HL-60 (cell line): ENCODE data around the gene LTB4R2.

Source experiments
- GABPA ChIP-seq: IDR thresholded peaks from 2 replicates; pipeline ENCODE4 v1.6.1; 2012; ENCODE audit warnings: low read depth
- TF ChIP-seq, protein P1 (sequence below): IDR thresholded peaks from one replicate; pipeline ENCODE4 v1.5.1; 2011; ENCODE audit warnings: low read length, control low read depth, inconsistent platforms; ENCODE audit not compliant: insufficient read depth

DNA sequence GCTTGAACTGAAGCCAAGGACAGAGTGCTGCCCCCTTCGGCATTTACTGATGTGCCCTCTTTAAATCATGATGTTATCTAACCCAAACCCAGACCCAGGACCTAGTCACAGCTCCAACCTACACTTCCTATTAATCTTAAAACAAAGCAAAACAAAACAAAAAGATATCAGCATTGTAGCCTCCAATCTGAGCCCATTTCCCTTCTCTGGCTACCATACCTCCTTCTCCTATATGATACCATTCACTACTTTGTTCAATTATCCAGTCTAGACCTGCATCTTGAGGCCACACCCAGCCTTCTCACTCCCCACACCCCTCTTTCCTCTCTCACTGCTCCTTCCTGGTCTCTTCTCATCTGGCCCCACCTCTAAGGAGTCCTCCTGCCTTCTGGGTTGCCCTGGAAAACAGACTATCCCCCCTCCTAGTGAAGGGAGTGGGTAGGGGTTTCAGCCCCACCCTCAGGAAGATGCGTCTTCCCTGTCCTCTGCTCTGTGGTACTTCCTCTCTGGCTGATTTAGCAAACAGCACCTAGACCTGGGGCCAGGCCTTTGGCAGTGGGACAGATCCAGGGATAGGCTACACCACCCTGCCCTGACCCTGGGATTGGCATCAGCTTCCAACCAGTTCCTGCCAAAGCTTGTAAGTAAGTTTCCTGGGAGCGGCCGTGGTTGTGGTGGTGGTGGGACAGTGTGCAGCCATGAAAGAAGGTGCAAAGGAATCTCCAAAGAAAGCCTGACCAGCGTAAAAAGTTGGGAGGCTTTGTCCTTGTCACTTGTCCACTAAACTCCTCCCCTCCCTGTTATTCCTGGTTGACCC, 4.6 kb downstream of the LTB4R2 start:
- TF ChIP-seq GABPA, result no peak
- TF ChIP-seq, protein P1, sequence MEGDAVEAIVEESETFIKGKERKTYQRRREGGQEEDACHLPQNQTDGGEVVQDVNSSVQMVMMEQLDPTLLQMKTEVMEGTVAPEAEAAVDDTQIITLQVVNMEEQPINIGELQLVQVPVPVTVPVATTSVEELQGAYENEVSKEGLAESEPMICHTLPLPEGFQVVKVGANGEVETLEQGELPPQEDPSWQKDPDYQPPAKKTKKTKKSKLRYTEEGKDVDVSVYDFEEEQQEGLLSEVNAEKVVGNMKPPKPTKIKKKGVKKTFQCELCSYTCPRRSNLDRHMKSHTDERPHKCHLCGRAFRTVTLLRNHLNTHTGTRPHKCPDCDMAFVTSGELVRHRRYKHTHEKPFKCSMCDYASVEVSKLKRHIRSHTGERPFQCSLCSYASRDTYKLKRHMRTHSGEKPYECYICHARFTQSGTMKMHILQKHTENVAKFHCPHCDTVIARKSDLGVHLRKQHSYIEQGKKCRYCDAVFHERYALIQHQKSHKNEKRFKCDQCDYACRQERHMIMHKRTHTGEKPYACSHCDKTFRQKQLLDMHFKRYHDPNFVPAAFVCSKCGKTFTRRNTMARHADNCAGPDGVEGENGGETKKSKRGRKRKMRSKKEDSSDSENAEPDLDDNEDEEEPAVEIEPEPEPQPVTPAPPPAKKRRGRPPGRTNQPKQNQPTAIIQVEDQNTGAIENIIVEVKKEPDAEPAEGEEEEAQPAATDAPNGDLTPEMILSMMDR, result no peak
